Breast epithelium (tissue), 4 donors: ENCODE results near the gene USP34. TPM values are rescaled to one million over a fixed set of nuclear protein-coding genes. Genes with fewer than 3 reads are reported as not detected.
"Not testable (repeated sequence)": the region's sequence is repeated elsewhere in the genome, so short reads cannot be mapped to it uniquely, and the experiment has no call there.

Experiments used
- DNase-seq, 2 donors: peaks; one replicate each; pipeline ENCODE4 v3.0.0-alpha.2; 2019; ENCODE audit warnings: low spot score in 2 of 2
- H3K27ac ChIP-seq, 2 donors: fragments of 200-600 bp; sonication (generic) in 1 of 2; one replicate each; pipeline ENCODE4 v1.5.1; 2016 to 2019; ENCODE audit warnings: mild to moderate bottlenecking in 1 of 2
- H3K27me3 ChIP-seq, 2 donors: fragments of 200-600 bp; sonication (generic) in 1 of 2; one replicate each; pipeline versions ENCODE4 v1.5.1 to v1.6.0; 2017 to 2019; ENCODE audit warnings: control low read depth in 1 of 2, mild to moderate bottlenecking in 1 of 2
- H3K36me3 ChIP-seq: fragments of 200-600 bp; one replicate; pipeline ENCODE4 v1.5.1; 2019
- H3K4me1 ChIP-seq, 2 donors: fragments of 200-600 bp; sonication (generic); one replicate each; pipeline ENCODE4 v1.5.1; 2016 to 2019; ENCODE audit warnings: control low read depth in 1 of 2
- H3K4me3 ChIP-seq, 3 donors: fragments of 200-600 bp; sonication (generic); 1 replicate in 2 of 3; 2 replicates in 1 of 3; pipeline ENCODE4 v1.5.1; 2016 to 2019; ENCODE audit warnings: mild to moderate bottlenecking in 3 of 3, moderate library complexity in 2 of 3
- H3K9me3 ChIP-seq, 2 donors: fragments of 200-600 bp; sonication (generic) in 1 of 2; one replicate each; pipeline ENCODE4 v1.5.1; 2016 to 2019; ENCODE audit warnings: control low read depth in 1 of 2
- POLR2A ChIP-seq: fragments of 450-650 bp; IDR thresholded peaks from one replicate; pipeline ENCODE4 v1.6.1; 2016; ENCODE audit warnings: antibody characterized with exemption, mild to moderate bottlenecking, moderate library complexity
- POLR2AphosphoS5 ChIP-seq, 3 donors: sonication (generic); formaldehyde crosslinking; IDR thresholded peaks; one replicate each; pipeline ENCODE4 v1.6.1; 2017; ENCODE audit warnings: antibody characterized with exemption in 3 of 3
- intact Hi-C: fragments of 100-400 bp; cut with DNase I; formaldehyde crosslinking; loops from one replicate; pipeline ENCODE4 v1.15.1; 2023; ENCODE audit warnings: low total_unique reads
- total RNA-seq, 3 donors: library from RNA; depleted of rRNA; stranded (reverse); fragments of >200 nt; gene quantifications; one replicate each; pipeline ENCODE4 v1.1.0, GENCODE V29; 2016
- TF ChIP-seq, protein P1 (sequence below), 3 donors: fragments of 450-650 bp; IDR thresholded peaks; one replicate each; pipeline ENCODE4 v1.5.1; 2016 to 2017; ENCODE audit warnings: antibody characterized with exemption in 3 of 3, mild to moderate bottlenecking in 3 of 3, moderate library complexity in 3 of 3

The USP34 gene
- total RNA-seq, 3 donors from 2014 or later = 148 to 260 (median 189) TPM

DNA sequence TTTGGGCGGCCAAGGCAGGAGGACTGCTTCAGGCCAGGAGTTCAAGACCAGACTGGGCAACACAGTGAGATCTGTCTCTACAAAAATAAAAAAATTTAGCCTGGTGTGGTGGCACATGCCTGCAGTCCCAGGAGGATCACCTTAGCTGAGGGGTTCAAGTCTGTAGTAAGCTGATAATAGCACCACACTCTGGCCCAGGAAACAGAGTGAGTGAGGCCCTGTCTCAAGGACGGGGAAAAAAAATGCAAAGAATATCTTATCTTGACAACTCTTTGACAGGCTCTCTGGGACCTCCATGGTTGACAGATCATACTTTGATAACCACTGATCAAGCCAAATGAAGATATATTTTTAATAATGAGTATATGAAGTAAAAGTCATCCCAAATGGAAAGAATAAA, 22.7 kb downstream of the USP34 start:
- no peak for TF ChIP-seq POLR2AphosphoS5 (IDR thresholded peaks at IDR 0.05)
- TF ChIP-seq POLR2A = no peak
- TF ChIP-seq, protein P1, sequence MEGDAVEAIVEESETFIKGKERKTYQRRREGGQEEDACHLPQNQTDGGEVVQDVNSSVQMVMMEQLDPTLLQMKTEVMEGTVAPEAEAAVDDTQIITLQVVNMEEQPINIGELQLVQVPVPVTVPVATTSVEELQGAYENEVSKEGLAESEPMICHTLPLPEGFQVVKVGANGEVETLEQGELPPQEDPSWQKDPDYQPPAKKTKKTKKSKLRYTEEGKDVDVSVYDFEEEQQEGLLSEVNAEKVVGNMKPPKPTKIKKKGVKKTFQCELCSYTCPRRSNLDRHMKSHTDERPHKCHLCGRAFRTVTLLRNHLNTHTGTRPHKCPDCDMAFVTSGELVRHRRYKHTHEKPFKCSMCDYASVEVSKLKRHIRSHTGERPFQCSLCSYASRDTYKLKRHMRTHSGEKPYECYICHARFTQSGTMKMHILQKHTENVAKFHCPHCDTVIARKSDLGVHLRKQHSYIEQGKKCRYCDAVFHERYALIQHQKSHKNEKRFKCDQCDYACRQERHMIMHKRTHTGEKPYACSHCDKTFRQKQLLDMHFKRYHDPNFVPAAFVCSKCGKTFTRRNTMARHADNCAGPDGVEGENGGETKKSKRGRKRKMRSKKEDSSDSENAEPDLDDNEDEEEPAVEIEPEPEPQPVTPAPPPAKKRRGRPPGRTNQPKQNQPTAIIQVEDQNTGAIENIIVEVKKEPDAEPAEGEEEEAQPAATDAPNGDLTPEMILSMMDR (IDR thresholded peaks at IDR 0.05) = no peak
- no peak for DNase-seq
- H3K36me3 ChIP-seq = no peaks in the 10 kb centered on the region
- no peaks in the 10 kb centered on the region for H3K9me3 ChIP-seq
- no peaks in the 10 kb centered on the region for H3K4me1 ChIP-seq
- no peak overlapping the region for H3K27ac ChIP-seq
- intact Hi-C loops = no loop called here
- no peaks in the 10 kb centered on the region for H3K27me3 ChIP-seq
- H3K4me3 ChIP-seq = no peak overlapping the region

DNA sequence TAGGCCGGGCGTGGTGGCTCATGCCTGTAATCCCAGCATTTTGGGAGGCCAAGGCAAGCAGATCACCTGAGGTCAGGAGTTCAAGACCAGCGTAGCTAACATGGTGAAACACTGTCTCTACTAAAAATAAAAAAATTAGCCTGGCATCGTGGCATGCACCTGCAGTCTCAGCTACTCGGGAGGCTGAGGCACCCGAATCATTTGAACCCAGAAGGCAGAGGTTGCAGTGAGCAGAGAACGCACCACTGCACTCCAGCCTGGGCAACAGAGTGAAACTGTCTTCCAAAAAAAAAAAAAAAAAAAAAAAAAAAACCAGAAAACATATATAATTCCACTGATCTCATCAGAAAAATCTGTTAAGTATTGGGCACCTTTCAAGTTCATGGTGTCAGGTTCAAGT, 23.9 kb downstream of the USP34 start:
- DNase-seq, intact Hi-C loops: not testable (repeated sequence)

DNA sequence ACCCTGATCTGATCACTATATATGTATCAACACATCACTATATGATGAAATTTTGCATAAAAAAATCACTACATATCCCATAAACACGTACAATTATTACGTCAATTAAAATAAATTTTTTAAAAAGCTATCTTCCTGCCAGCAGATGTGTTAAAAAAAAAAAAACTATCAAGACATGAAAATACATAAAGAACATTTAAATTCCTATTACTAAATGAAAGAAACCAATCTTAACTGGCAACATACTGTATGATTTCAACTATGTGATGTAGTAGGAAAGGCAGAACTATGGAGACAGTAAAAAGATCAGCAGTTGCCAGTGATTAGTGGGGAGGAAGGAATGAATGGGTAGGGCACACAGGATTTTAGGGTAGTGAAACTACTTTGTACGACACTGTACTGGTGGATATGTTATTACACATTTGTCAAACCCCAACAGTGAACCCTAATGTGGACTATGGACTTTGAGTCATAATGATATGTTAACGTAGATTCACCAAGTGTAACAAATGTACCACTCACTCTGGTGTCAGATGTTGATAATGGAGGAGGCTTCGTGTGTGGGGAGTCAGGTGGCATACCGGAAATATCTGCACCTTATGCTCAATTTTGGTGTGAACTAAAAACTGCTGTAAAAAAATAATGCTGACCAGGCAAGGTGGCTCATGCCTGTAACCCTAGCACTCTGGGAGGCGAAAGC, 27.4 kb downstream of the USP34 start:
- H3K9me3 ChIP-seq = no peaks in the 10 kb centered on the region
- intact Hi-C loops = no loop called here
- no peaks in the 10 kb centered on the region for H3K4me1 ChIP-seq
- no peak overlapping the region for H3K27ac ChIP-seq
- no peak overlapping the region for H3K4me3 ChIP-seq
- H3K27me3 ChIP-seq = no peaks in the 10 kb centered on the region
- no peak for DNase-seq
- TF ChIP-seq, protein P1 (IDR thresholded peaks at IDR 0.05) = no peak
- TF ChIP-seq POLR2A (no peak), POLR2AphosphoS5 (IDR thresholded peaks at IDR 0.05) (no peak)
- H3K36me3 ChIP-seq = no peaks in the 10 kb centered on the region

More for the DNA sequence above, 23.9 kb downstream of the USP34 start:
- H3K36me3 ChIP-seq, H3K27ac ChIP-seq, H3K27me3 ChIP-seq, H3K4me1 ChIP-seq, H3K4me3 ChIP-seq, H3K9me3 ChIP-seq: not testable (repeated sequence)

DNA sequence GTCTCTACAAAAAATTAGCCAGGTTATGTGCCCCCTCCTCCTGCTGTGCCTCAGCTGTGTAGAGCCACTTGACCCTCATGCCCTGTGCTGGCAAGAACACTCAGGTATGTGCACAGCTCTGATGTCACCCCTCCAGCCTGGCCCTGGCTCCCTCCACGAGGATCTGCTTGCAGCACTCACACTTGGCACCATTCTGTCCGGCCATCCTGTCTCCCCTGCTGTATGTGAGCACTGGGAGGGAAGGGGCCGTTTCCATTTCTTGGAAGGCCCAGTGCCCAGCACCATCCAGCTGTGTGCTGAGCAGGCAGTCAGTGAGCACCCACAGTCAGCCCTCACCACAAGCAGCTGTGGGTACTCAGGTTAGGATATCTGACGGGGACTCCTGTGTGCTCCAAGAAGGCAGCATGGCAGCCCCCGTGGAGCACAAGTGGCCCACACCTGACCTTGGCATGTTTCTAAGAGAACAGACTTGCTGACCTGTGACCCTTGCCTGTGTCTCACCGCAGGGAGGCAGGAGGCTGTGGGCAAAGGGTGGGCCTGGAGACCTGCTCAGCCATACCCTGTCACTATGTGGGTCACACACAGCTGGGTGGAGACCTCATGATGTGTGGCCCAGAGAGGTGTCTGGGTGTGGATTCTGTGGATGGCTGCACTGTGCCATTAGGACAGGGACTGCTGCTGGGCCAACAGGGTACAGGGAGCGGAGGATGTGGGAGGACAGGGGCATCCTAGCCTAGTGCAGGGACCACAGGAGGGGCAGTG, 31.5 kb downstream of the USP34 start:
- DNase-seq = no peak
- Histone ChIP-seq H3K4me1 (no peaks in the 10 kb centered on the region), H3K4me3 (no peak overlapping the region), H3K27me3 (no peaks in the 10 kb centered on the region), H3K36me3 (no peaks in the 10 kb centered on the region), H3K27ac (no peak overlapping the region), H3K9me3 (peaks cover 0 to 5% of the 10 kb centered on the region in 2 donors)
- no peak for TF ChIP-seq POLR2AphosphoS5 (IDR thresholded peaks at IDR 0.05)
- TF ChIP-seq POLR2A = no peak
- TF ChIP-seq, protein P1 (IDR thresholded peaks at IDR 0.05) = no peak
- intact Hi-C loops = loop anchor here (10.0 kb wide), 1 partner anchor 45 kb away; no protein-coding TSS in a partner anchor

DNA sequence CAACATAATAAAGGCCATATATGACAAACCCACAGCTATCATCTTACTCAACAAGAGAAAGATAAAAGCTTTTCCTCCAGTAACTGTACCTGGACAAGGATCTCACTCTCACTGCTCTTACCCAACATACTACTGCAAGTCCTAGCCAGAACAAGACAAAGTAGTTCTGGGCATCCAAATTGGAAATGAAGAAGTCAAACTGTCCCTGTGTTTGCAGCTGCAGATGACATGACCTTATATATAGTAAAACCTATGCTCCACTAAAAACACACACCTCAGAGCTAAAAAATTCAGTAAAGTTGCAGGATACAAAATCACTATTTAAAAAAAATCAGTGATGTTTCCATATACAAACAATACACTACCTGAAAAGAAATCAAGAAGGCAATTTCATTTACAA, 32.2 kb downstream of the USP34 start:
- H3K4me1 ChIP-seq = no peaks in the 10 kb centered on the region
- TF ChIP-seq POLR2AphosphoS5 (IDR thresholded peaks at IDR 0.05) = no peak
- TF ChIP-seq POLR2A = no peak
- TF ChIP-seq, protein P1 (IDR thresholded peaks at IDR 0.05) = no peak
- peaks cover 0 to 5% of the 10 kb centered on the region in 2 donors for H3K9me3 ChIP-seq
- no peaks in the 10 kb centered on the region for H3K36me3 ChIP-seq
- no peak for DNase-seq
- H3K27ac ChIP-seq = no peak overlapping the region
- no peaks in the 10 kb centered on the region for H3K27me3 ChIP-seq
- no peak overlapping the region for H3K4me3 ChIP-seq
- intact Hi-C loops = loop anchor here (10.0 kb wide), 1 partner anchor 46 kb away; no protein-coding TSS in a partner anchor
